ENCODE results near the gene B4GALT2.
A peak's percentile ranks its signal among the peaks of the same experiment; 100 is the strongest.

B4GALT2 gene

GRCh38 chr1:43946236-43947060, 32.6 kb upstream of the B4GALT2 start, which contains the start of gene IPO13:
TSS of gene IPO13 (plus strand) at chr1:43946950. CDS start at chr1:43947601, 651 bp downstream.
- peak; percentile 94 to 96 for DNase-seq

GRCh38 chr1:43947061-43947873, 31.7 kb upstream of the B4GALT2 start:
- DNase-seq, result no peak

DNA sequence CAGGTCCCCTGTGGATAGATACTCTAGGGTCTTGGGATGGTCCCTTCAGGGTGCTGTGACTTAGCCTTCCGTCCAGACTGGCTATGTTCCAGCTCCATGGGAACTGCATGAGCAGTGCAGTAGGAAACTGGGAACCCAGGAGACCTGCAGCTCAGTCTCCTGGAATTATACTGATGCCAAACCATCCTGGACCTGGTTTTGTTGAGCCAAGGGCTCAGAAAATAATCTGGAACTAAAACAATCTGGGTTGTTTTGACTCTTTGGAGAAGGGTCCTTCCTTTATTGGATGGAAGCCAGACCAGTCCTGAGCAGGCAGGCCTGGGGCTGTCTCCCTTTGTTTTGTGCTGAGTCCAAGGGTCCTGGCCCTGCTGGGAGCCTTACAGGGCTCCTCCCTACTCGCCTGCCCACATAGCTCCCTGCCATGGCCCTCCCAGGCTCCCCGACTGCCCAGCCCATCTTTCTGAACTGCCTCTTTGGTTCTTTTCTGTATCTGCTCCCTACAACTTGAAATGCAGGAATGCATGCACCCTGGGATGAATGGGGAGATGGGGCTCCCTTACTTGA, 31.1 kb upstream of the B4GALT2 start:
- DNase-seq, result no peak

DNA sequence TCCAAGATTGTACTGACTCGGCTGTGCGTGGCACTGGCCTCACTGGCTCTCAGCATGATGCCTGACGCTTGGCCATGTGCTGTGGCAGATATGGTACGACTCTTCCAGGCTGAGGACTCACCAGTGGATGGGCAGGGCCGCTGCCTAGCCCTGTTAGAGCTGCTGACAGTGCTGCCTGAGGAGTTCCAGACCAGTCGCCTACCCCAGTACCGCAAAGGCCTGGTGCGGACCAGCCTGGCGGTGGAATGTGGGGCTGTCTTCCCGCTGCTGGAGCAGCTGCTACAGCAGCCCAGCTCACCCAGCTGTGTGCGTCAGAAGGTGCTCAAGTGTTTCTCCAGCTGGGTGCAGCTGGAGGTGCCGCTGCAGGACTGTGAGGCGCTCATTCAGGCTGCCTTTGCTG, 29.3 kb upstream of the B4GALT2 start:
- no peak for DNase-seq

- DNase-seq, result no peak
Measured at GRCh38 chr1:43951021-43951985, 27.7 kb upstream of the B4GALT2 start.

- DNase-seq, result no peak
Measured at GRCh38 chr1:43952731-43953346, 26.2 kb upstream of the B4GALT2 start.

GRCh38 chr1:43953361-43953760, 25.6 kb upstream of the B4GALT2 start:
- DNase-seq, result no peak

GRCh38 chr1:43954036-43954435, 25.0 kb upstream of the B4GALT2 start:
- no peak for DNase-seq

GRCh38 chr1:43956234-43956633, 22.8 kb upstream of the B4GALT2 start:
- DNase-seq, result no peak

DNA sequence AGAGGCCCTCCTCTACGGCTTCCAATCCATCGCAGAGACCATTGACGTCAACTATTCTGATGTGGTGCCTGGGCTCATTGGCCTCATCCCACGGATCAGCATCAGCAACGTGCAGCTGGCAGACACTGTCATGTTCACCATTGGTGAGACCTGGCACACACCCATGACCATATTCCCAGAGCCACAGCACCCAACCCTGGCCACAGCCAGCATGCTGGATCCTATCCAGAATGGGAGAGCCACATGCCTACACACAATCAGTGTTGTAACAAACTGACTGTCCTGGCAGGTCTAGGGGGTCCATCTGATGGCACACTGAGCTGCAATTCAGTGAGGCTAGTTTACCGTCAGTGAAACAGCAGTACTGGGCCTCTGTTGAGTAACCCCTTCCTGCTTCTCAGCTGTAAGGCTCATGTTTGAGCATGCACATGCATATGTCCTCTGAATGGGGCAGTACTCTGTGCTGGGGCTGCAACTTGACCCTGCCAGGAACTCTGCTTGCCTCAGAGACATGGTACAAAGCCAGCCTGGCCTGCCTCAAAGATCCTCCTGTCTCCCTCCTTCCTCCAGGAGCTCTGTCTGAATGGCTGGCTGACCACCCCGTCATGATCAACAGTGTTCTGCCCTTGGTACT, 21.5 kb upstream of the B4GALT2 start:
- no peak for DNase-seq

- DNase-seq, result no peak
Measured at GRCh38 chr1:43958351-43959255, 20.4 kb upstream of the B4GALT2 start.

- DNase-seq, result no peak
Measured at GRCh38 chr1:43960798-43961197, 18.2 kb upstream of the B4GALT2 start.

GRCh38 chr1:43961692-43962091, 17.3 kb upstream of the B4GALT2 start:
- no peak for DNase-seq

GRCh38 chr1:43962324-43962723, 16.7 kb upstream of the B4GALT2 start:
- DNase-seq, result no peak

DNA sequence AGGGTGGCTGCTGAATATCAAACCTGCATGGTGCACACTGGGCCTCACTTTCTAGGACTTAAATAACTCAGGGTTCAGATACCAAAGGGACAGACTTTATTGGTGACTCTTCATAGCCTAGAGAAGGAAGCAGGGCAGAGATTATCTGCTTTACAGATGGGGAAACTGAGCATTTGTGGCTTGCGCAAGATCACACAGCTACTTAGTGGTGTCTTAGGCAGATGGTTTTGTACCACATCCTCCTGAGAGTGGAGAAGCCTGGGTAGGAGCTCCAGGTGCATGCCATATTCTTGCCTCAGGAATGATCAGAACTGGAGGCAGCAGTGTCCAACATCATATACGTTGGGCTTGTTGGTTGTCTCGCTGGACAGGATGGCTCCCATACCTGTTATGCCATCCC, 16.0 kb upstream of the B4GALT2 start:
- no peak for DNase-seq

DNA sequence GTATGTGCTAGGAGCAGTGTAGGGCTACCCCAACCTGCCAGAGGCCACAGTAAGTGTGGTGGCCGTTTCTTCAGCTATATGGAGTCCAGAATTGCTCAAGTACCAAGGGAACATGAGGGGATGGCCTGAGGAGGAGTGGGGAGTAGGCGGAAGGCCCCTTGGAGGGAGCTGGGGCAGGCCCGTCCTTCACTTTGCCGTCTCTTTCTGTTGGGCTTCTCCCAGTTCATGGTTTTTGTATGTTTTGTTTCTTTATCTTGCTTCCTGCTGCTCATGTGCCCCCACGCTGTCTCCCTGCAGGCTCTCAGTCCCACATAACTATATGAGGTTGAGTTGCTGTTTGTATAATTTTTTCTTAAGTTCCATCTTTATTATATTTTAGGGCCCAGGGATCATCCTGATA, 15.1 kb upstream of the B4GALT2 start:
- DNase-seq, result no peak

GRCh38 chr1:43965316-43965715, 13.7 kb upstream of the B4GALT2 start:
- no peak for DNase-seq

GRCh38 chr1:43968348-43968948, 10.6 kb upstream of the B4GALT2 start:
- no peak for DNase-seq

DNA sequence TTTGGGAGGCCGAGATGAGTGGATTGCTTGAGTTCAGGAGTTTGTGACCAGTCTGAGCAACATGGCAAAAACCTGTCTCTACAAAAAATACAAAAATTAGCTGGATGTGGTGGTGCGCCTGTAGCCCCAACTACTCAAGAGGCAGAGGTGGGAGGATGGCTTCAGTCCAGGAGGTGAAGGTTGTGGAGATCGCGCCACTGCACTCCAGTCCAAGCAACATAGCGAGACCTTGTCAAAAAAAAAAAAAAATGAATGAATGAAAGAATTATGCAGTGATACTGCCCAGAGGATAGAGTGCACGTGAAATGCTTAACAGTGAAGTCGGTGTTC, 9.6 kb upstream of the B4GALT2 start:
- DNase-seq, result no peak

All from activated CD4-positive, alpha-beta T cell treated with anti-CD3 and anti-CD28 coated beads for 4 hours (primary cell).